MM.1S (cell line): ENCODE measurements around the gene ABHD16A.

Source experiments
- DNase-seq: peaks from one replicate; pipeline ENCODE4 v3.0.0-alpha.2; 2015
- H2AFZ ChIP-seq: fragments of 300-600 bp; sonication (generic); 2 replicates; pipeline ENCODE4 v1.6.0; 2016; ENCODE audit warnings: antibody characterized with exemption, low read length
- H3F3A ChIP-seq: fragments of 300-600 bp; sonication (generic); 2 replicates; pipeline ENCODE4 v1.6.1; 2016; ENCODE audit warnings: mild to moderate bottlenecking, antibody characterized with exemption, low read length, moderate library complexity, mixed read lengths; ENCODE audit not compliant: insufficient read depth
- H3K27ac ChIP-seq: fragments of 300-600 bp; sonication (generic); 2 replicates; pipeline ENCODE4 v1.5.1; 2016; ENCODE audit warnings: mild to moderate bottlenecking, low read length
- H3K27me3 ChIP-seq: fragments of 300-600 bp; sonication (generic); replicated peaks from 2 replicates; pipeline ENCODE4 v1.6.0; 2016; ENCODE audit warnings: low read length; ENCODE audit not compliant: insufficient read depth
- H3K36me3 ChIP-seq: fragments of 300-600 bp; sonication (generic); replicated peaks from 2 replicates; pipeline ENCODE4 v1.6.1; 2016; ENCODE audit warnings: mild to moderate bottlenecking, low read length, mixed read lengths; ENCODE audit not compliant: insufficient read depth
- H3K4me1 ChIP-seq: fragments of 300-600 bp; sonication (generic); 2 replicates; pipeline ENCODE4 v1.6.1; 2016; ENCODE audit warnings: low read length, mixed read lengths
- H3K4me2 ChIP-seq: fragments of 300-600 bp; sonication (generic); 2 replicates; pipeline ENCODE4 v1.6.0; 2016; ENCODE audit warnings: low read depth, low read length
- H3K4me3 ChIP-seq: fragments of 300-600 bp; sonication (generic); 2 replicates; pipeline ENCODE4 v1.5.1; 2016; ENCODE audit warnings: low read length, mixed read lengths
- H3K79me2 ChIP-seq: fragments of 300-600 bp; sonication (generic); 2 replicates; pipeline ENCODE4 v1.6.1; 2016; ENCODE audit warnings: mixed run types, low read length, mixed read lengths
- H3K9ac ChIP-seq: fragments of 300-600 bp; sonication (generic); 2 replicates; pipeline ENCODE4 v1.6.1; 2016; ENCODE audit warnings: low read length, mixed read lengths
- H3K9me2 ChIP-seq: fragments of 300-600 bp; sonication (generic); replicated peaks from 2 replicates; pipeline ENCODE4 v1.6.1; 2016; ENCODE audit warnings: mild to moderate bottlenecking, low read length, mixed read lengths; ENCODE audit not compliant: insufficient read depth
- H3K9me3 ChIP-seq: fragments of 300-600 bp; sonication (generic); replicated peaks from 2 replicates; pipeline ENCODE4 v1.6.1; 2016; ENCODE audit warnings: mild to moderate bottlenecking, low read length, mixed read lengths; ENCODE audit not compliant: insufficient read depth
- H4K20me1 ChIP-seq: fragments of 300-600 bp; sonication (generic); 2 replicates; pipeline ENCODE4 v1.6.1; 2016; ENCODE audit warnings: mild to moderate bottlenecking, low read length, moderate library complexity, mixed read lengths; ENCODE audit not compliant: insufficient read depth
- EZH2 ChIP-seq: fragments of 300-600 bp; sonication (generic); optimal IDR thresholded peaks from 2 replicates; pipeline ENCODE3; 2017; ENCODE audit warnings: low read depth, mild to moderate bottlenecking, antibody characterized with exemption, low read length, mixed read lengths
- EZH2phosphoT487 ChIP-seq: fragments of 300-600 bp; sonication (generic); IDR thresholded peaks from 2 replicates; pipeline ENCODE4 v1.6.1; 2018; ENCODE audit warnings: antibody characterized with exemption, low read length
- TF ChIP-seq, protein P1 (sequence below): fragments of 300-600 bp; sonication (generic); IDR thresholded peaks from 2 replicates; pipeline ENCODE4 v1.5.1; 2016; ENCODE audit warnings: antibody characterized with exemption, low read length, mixed read lengths

The ABHD16A gene

DNA sequence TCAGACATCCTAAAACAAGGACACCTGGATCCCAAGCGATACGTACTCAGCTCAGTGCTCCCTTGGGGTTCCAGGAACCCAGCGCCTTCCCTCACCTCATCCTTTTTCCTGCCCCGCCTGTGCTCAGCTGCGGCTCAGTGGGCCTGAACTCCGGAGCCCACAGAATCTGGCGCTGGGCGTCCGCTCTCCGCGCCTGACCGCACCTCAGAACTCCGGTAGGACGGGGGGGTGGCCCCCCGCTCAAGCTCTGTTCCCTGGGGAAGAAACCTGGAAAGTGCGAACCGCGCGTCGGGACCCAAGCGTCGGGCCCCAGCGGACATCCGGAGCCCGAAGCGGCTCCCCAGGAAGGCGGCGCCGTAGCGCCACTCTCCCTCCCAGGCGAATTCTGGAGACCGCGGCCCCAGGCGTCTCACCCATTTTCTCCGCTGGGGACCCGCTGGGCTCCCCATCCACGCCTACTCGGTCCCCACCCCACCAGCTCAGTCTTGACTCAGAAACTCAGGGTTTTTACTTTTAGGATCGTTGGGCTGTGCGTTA lies 21.9 kb downstream of the ABHD16A start:
- Histone ChIP-seq H3K4me3 (peak overlapping the region; percentile 63), H3F3A (no peaks in the 10 kb centered on the region), H3K36me3 (no peaks in the 10 kb centered on the region), H3K27me3 (no peaks in the 10 kb centered on the region), H3K4me1 (no peaks in the 10 kb centered on the region; the same call in 1 of the 2 replicates), H3K27ac (no peak overlapping the region), H3K4me2 (peak overlapping the region; percentile 93), H3K9ac (peak overlapping the region; percentile 58; the same call in 1 of the 2 replicates), H3K79me2 (no peaks in the 10 kb centered on the region), H3K9me3 (no peaks in the 10 kb centered on the region), H4K20me1 (no peaks in the 10 kb centered on the region), H2AFZ (peak overlapping the region; percentile 94), H3K9me2 (no peaks in the 10 kb centered on the region)
- TF ChIP-seq, protein P1, sequence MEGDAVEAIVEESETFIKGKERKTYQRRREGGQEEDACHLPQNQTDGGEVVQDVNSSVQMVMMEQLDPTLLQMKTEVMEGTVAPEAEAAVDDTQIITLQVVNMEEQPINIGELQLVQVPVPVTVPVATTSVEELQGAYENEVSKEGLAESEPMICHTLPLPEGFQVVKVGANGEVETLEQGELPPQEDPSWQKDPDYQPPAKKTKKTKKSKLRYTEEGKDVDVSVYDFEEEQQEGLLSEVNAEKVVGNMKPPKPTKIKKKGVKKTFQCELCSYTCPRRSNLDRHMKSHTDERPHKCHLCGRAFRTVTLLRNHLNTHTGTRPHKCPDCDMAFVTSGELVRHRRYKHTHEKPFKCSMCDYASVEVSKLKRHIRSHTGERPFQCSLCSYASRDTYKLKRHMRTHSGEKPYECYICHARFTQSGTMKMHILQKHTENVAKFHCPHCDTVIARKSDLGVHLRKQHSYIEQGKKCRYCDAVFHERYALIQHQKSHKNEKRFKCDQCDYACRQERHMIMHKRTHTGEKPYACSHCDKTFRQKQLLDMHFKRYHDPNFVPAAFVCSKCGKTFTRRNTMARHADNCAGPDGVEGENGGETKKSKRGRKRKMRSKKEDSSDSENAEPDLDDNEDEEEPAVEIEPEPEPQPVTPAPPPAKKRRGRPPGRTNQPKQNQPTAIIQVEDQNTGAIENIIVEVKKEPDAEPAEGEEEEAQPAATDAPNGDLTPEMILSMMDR, result no peak; the same call in 1 of the 2 replicates
- TF ChIP-seq EZH2 (no peak), EZH2phosphoT487 (no peak)
- peak; percentile 23 for DNase-seq

DNA sequence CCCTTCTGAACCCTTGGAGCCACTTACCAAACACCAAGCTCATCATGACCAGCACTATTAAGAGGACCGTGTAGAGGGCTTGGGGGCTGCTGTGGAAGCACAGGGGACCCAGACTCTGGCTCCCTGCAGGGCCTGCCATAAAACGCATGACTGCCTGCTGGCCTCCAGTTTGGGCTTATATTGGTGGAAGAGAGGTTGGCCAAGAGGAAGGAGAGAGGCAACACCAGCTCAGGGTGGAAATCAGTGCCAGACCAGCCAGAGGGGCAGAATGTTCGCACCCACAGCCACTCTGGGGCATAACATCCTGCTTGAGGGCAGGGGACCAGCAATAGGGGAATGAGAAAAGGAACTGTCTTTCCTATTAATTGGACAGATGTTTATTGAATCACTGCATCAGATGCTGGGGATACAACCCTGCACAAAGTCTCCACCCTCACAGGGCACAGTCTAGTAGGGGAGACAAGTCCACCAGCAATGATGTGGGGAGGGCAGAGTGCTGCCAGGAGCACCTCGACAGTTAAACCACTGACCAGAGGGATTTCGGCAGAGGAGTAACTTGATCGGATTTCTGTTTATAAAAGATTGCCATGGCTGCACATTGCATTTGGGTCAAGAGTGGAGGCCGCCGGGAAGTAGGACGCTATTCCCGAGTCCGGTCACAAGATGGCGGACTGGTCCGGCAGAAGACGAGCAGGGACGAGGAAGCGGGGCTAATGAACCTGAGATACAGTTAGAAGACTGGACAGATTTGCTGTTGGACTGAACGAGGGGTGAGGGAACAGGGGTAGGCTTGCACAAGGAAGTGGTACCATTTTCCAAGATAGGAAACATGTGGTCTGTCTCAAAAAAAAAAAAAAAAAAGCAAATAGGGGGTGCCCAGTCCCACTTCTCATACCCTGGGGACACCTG lies 22.6 kb downstream of the ABHD16A start, which contains the start of gene LY6G5C:
LY6G5C (minus strand) TSS at position 842 of the 909 bp plus-strand sequence; CDS start at position 148, 694 bp downstream.
- H3K9ac ChIP-seq, result peak within 1 kb of the TSS; percentile 58; the same call in 1 of the 2 replicates
- no peaks in the 10 kb centered on the region for H3K79me2 ChIP-seq
- peak within 1 kb of the TSS; percentile 94 for H2AFZ ChIP-seq
- H3K4me2 ChIP-seq, result peak within 1 kb of the TSS; percentile 93
- H3K4me1 ChIP-seq, result no peaks in the 10 kb centered on the region; the same call in 1 of the 2 replicates
- peak within 1 kb of the TSS; percentile 63 for H3K4me3 ChIP-seq
- H3K27me3 ChIP-seq, result no peaks in the 10 kb centered on the region
- no peaks in the 10 kb centered on the region for H3K9me3 ChIP-seq
- H3K36me3 ChIP-seq, result no peaks in the 10 kb centered on the region
- TF ChIP-seq EZH2phosphoT487, result no peak
- TF ChIP-seq, protein P1, result peak; percentile 64
- no peak within 1 kb of the TSS for H3K27ac ChIP-seq
- DNase-seq, result peak; percentile 65
- no peaks in the 10 kb centered on the region for H4K20me1 ChIP-seq
- H3F3A ChIP-seq, result peaks cover 5% of the 10 kb centered on the region; the same call in 1 of the 2 replicates
- no peaks in the 10 kb centered on the region for H3K9me2 ChIP-seq

DNA sequence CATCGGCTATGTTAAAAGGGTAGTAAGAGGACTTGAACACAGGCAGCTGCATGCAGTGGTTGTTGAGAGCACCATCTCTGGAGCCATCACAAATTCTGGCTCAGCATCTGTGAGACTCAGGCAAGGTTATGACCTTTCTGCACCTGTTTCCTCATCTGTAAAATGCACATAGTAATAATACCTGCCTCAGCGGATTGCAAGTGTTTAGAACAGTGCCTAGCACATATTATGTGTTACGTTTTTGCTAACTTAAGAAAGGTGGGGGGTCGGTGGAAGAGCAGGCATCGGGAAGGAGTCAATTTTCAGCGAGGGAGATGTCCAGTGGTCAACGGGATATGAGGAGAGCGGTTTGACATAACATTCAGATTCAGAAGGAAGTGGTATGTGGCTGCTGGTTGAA lies 25.2 kb downstream of the ABHD16A start:
- H2AFZ ChIP-seq, result no peak overlapping the region
- H3F3A ChIP-seq, result peaks cover 5% of the 10 kb centered on the region; the same call in 1 of the 2 replicates
- H3K27me3 ChIP-seq, result no peaks in the 10 kb centered on the region
- H3K4me3 ChIP-seq, result no peak overlapping the region
- no peaks in the 10 kb centered on the region for H4K20me1 ChIP-seq
- no peaks in the 10 kb centered on the region for H3K36me3 ChIP-seq
- H3K79me2 ChIP-seq, result no peaks in the 10 kb centered on the region
- no peaks in the 10 kb centered on the region for H3K9me3 ChIP-seq
- no peak overlapping the region for H3K9ac ChIP-seq
- no peak for DNase-seq
- H3K9me2 ChIP-seq, result no peaks in the 10 kb centered on the region
- TF ChIP-seq EZH2 (no peak), EZH2phosphoT487 (no peak)
- TF ChIP-seq, protein P1, result no peak
- H3K27ac ChIP-seq, result no peak overlapping the region
- no peaks in the 10 kb centered on the region; the same call in 1 of the 2 replicates for H3K4me1 ChIP-seq
- H3K4me2 ChIP-seq, result no peak overlapping the region
